K562 (cell line): ENCODE data around the gene DBH. TPM values are rescaled to one million over a fixed set of nuclear protein-coding genes. Genes with fewer than 3 reads are reported as not detected.

Experiments
- ADNP ChIP-seq: fragments of 200-800 bp; sonication (Bioruptor generic); IDR thresholded peaks from 2 replicates; pipeline ENCODE4 v1.6.1; 2016; ENCODE audit warnings: missing genetic modification characterization, missing compliant biosample characterization
- GABPB2 ChIP-seq: fragments of 250-450 bp; sonication (Bioruptor Pico); conservative IDR thresholded peaks from 2 replicates; pipeline ENCODE4 v1.5.1; 2021; ENCODE audit warnings: mild to moderate bottlenecking
- GATAD2B ChIP-seq: fragments of 450-650 bp; IDR thresholded peaks from 2 replicates; pipeline ENCODE4 v1.6.1; 2017; ENCODE audit warnings: mild to moderate bottlenecking, borderline replicate concordance
- JUND ChIP-seq, 2 experiments: IDR thresholded peaks; 2 replicates in 1 of 2; 3 replicates in 1 of 2; pipeline ENCODE4 v1.6.1; 2011; ENCODE audit warnings: borderline replicate concordance in 2 of 2, low read depth in 2 of 2, low read length in 2 of 2, improper control_type of control experiment in 1 of 2, missing biosample characterization in 1 of 2, missing genetic modification characterization in 1 of 2, missing genetic modification reagents in 1 of 2
- KLF16 ChIP-seq: IDR thresholded peaks from 2 replicates; pipeline ENCODE4 v1.6.1; 2016; ENCODE audit warnings: antibody characterized with exemption
- NCOA4 ChIP-seq: fragments of 450-650 bp; IDR thresholded peaks from 2 replicates; pipeline ENCODE4 v1.6.1; 2018; ENCODE audit warnings: mild to moderate bottlenecking; ENCODE audit not compliant: partially characterized antibody
- PRMT5 ChIP-seq: sonication (generic); formaldehyde crosslinking; IDR thresholded peaks from 2 replicates; pipeline ENCODE4 v1.5.0; 2020; ENCODE audit warnings: missing genetic modification reagents
- RB1 ChIP-seq: fragments of 450-650 bp; IDR thresholded peaks from 2 replicates; pipeline ENCODE4 v1.6.1; 2017; ENCODE audit warnings: low read depth, mild to moderate bottlenecking
- SIRT6 ChIP-seq: IDR thresholded peaks from one replicate; pipeline ENCODE4 v1.6.1; 2012; ENCODE audit warnings: low read depth, mild to moderate bottlenecking, control low read depth, inconsistent platforms, low read length, moderate library complexity
- TEAD1 ChIP-seq, 2 experiments: fragments of 450-650 bp in 1 of 2; sonication (generic) in 1 of 2; formaldehyde crosslinking; IDR thresholded peaks; 2 replicates each; pipeline versions ENCODE4 v1.4.0 to v1.8.0; 2020 to 2022; ENCODE audit warnings: mild to moderate bottlenecking in 2 of 2, missing genetic modification reagents in 1 of 2
- ZNF134 ChIP-seq: fragments of 250-450 bp; sonication (Bioruptor Pico); conservative IDR thresholded peaks from 2 replicates; pipeline ENCODE4 v1.4.0; 2020
- ZNF384 ChIP-seq: IDR thresholded peaks from 2 replicates; pipeline ENCODE4 v1.6.1; 2012; ENCODE audit warnings: low read depth, low read length, improper control_type of control experiment
- polyA plus RNA-seq, 8 experiments: library from polyadenylated mRNA; depleted of rRNA in 4 of 8; stranded (reverse) in 5 of 8; unstranded in 3 of 8; fragments of >200 nt; fragmentation: Nextera tagmentation in 2 of 8; fragmentation: Illumina TruSeq in 1 of 8; extraction: Ambion mirVana in 2 of 8; extraction: Trizol in 1 of 8; gene quantifications; 2 replicates each; pipeline versions ENCODE4 v1.2.1 to v1.2.3, GENCODE V29; 2011 to 2014; ENCODE audit warnings: inconsistent platforms in 1 of 8, missing spikeins in 1 of 8
- total RNA-seq, 7 experiments: library from RNA; depleted of rRNA in 6 of 7; stranded (reverse); fragments of >200 nt in 6 of 7; fragmentation: Illumina TruSeq in 2 of 7; extraction: Trizol in 2 of 7; gene quantifications; 2 replicates each; pipeline versions ENCODE4 v1.2.1 to v1.2.3, GENCODE V29; 2011 to 2021; ENCODE audit warnings: low replicate concordance in 1 of 7
- TF ChIP-seq, protein P1 (sequence below): fragments of 250-450 bp; sonication (Bioruptor Pico); IDR thresholded peaks from 2 replicates; pipeline ENCODE4 v1.8.0; 2022; ENCODE audit warnings: inconsistent platforms, mild to moderate bottlenecking, moderate library complexity, borderline replicate concordance
- TF ChIP-seq, protein P2 (sequence below), 2 experiments: fragments of 450-650 bp; formaldehyde crosslinking in 1 of 2; IDR thresholded peaks; 2 replicates each; pipeline versions ENCODE4 v1.4.0 to v1.6.1; 2014 to 2020; ENCODE audit warnings: mild to moderate bottlenecking in 2 of 2, borderline replicate concordance in 1 of 2, low read depth in 1 of 2
- TF ChIP-seq, protein P3 (sequence below): fragments of 450-650 bp; formaldehyde crosslinking; IDR thresholded peaks from 2 replicates; pipeline ENCODE4 v1.4.0; 2022; ENCODE audit warnings: missing genetic modification characterization

The DBH gene
- total and polyA plus RNA-seq, 9 of the 15 experiments (the other 6 are each of a cell fraction or from before 2014, with no cell fraction given): not detected

DNA sequence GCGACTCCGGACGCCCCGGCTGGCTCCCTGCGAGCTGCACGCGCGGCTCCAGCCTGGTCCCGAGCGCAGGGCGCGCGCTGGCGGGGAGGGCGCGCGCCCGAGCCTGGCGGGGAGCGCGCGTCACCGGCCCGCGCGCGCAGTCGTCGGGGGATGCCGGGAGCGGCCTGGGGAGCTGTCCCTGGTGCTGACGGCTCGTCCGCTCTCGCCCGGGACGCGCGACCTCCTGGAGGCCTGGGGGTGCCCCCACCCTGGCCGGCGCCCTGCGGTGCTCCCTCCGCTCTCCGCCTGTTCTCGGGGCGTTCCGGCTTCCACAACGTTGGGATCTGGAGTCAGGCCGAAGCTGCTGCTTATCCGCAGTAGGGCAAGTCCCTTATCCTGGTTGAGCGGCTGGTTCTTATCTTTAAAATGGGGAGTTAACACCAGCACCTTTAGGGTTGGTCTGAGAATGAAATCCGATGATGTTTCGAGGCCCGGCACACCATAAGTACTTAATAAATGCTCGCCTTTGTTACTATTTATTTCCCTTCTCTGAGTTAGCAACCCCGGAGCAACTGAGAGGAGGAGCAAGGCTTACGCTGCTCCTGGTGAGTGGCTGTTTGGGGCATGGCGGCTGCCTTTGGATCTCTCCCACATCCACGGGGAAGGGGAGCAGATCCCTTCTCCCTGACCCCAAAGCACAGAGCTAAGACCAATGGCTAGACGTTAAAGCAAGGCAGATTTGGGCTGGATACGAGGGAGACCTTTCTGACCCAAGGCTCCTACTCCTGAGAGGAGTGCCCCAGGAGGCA, 26.7 kb upstream of the DBH start, which contains the start of gene FAM163B (continued):
- TF ChIP-seq GATAD2B: no peak
- no peak for TF ChIP-seq GABPB2 (CRISPR knock-in tag)
- TF ChIP-seq, protein P1, sequence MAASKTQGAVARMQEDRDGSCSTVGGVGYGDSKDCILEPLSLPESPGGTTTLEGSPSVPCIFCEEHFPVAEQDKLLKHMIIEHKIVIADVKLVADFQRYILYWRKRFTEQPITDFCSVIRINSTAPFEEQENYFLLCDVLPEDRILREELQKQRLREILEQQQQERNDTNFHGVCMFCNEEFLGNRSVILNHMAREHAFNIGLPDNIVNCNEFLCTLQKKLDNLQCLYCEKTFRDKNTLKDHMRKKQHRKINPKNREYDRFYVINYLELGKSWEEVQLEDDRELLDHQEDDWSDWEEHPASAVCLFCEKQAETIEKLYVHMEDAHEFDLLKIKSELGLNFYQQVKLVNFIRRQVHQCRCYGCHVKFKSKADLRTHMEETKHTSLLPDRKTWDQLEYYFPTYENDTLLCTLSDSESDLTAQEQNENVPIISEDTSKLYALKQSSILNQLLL (CRISPR knock-in tag): no peak
- TF ChIP-seq JUND (IDR thresholded peaks at IDR 0.05; ENCODE audit: borderline replicate concordance, low read depth, low read length): no peak
- no peak; the same call in 2 of the 3 replicates for TF ChIP-seq JUND (tag; IDR thresholded peaks at IDR 0.05; ENCODE audit: borderline replicate concordance, low read depth, low read length)
- no peak for TF ChIP-seq ADNP (tag)
- no peak for TF ChIP-seq ZNF384
- TF ChIP-seq SIRT6: no peak
- no peak for TF ChIP-seq ZNF134 (CRISPR knock-in tag)
- peak; percentile 57; the same call in 1 of the 2 replicates for TF ChIP-seq RB1
- TF ChIP-seq, protein P2, sequence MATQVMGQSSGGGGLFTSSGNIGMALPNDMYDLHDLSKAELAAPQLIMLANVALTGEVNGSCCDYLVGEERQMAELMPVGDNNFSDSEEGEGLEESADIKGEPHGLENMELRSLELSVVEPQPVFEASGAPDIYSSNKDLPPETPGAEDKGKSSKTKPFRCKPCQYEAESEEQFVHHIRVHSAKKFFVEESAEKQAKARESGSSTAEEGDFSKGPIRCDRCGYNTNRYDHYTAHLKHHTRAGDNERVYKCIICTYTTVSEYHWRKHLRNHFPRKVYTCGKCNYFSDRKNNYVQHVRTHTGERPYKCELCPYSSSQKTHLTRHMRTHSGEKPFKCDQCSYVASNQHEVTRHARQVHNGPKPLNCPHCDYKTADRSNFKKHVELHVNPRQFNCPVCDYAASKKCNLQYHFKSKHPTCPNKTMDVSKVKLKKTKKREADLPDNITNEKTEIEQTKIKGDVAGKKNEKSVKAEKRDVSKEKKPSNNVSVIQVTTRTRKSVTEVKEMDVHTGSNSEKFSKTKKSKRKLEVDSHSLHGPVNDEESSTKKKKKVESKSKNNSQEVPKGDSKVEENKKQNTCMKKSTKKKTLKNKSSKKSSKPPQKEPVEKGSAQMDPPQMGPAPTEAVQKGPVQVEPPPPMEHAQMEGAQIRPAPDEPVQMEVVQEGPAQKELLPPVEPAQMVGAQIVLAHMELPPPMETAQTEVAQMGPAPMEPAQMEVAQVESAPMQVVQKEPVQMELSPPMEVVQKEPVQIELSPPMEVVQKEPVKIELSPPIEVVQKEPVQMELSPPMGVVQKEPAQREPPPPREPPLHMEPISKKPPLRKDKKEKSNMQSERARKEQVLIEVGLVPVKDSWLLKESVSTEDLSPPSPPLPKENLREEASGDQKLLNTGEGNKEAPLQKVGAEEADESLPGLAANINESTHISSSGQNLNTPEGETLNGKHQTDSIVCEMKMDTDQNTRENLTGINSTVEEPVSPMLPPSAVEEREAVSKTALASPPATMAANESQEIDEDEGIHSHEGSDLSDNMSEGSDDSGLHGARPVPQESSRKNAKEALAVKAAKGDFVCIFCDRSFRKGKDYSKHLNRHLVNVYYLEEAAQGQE (IDR thresholded peaks at IDR 0.05; ENCODE audit: borderline replicate concordance): peak; percentile 99
- TF ChIP-seq, protein P2 (CRISPR knock-in tag; IDR thresholded peaks at IDR 0.05; ENCODE audit: low read depth): peak; percentile 97
- TF ChIP-seq TEAD1 (CRISPR knock-in tag; IDR thresholded peaks at IDR 0.05): no peak
- TF ChIP-seq PRMT5: no peak; the same call in 1 of the 2 replicates
- TF ChIP-seq NCOA4: no peak
- TF ChIP-seq, protein P3, sequence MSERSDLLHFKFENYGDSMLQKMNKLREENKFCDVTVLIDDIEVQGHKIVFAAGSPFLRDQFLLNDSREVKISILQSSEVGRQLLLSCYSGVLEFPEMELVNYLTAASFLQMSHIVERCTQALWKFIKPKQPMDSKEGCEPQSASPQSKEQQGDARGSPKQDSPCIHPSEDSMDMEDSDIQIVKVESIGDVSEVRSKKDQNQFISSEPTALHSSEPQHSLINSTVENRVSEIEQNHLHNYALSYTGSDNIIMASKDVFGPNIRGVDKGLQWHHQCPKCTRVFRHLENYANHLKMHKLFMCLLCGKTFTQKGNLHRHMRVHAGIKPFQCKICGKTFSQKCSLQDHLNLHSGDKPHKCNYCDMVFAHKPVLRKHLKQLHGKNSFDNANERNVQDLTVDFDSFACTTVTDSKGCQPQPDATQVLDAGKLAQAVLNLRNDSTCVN (CRISPR knock-in tag): no peak
- no peak for TF ChIP-seq KLF16
